ENCODE results near the gene TRDMT1.

Gene TRDMT1

DNA sequence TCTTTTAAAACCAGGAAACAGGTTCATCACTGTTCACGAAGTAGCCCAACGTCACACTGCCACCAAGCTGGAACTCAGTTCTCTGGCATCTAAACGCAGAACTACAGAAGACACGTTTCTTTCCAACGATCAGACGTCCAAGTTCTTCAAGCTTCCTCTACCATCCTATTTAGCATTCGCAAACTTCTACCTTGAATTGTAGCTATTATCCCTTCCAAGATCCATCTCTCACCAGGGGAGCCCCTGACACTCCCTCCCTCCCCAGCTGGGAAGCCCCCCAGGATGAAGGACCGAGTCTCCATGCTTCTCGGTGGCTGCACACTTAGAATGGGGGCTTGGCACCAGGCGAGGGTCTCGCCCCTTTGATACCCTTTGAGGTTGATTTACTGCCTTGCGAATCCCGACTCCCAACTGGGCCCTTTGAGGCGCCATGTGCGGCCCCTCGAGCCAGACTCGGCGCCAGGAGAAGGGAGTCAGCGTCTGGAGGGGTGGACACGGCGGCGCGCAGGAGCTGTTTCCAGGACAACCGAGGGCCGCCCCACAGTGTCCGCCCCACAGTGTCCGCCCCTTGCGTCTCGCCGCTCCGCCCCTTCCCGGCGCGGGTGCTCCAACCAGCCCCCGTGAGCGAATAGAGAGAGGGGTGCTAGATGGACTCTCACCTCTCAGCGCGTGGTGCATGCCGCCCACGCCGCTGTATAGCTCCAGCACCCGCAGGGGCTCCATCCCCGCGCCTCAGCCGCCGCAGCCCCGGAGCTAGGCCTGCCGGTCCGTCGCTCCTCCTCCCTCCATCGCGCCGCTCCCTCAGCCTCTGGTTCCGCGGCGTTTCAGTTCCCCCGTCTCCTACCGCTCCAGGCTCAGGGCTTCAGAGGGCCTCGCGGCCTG is at the start of gene TRDMT1:
Gene TRDMT1, minus strand, starts transcription at position 761 of the 882 bp plus-strand sequence. Its CDS starts 38 bp downstream, at position 723.
- DNase-seq, result peak; percentile 85

- peak; percentile 16 for DNase-seq
These were observed 49.3 kb upstream of the TRDMT1 start for GRCh38 chr10:17250736-17251135.

DNA sequence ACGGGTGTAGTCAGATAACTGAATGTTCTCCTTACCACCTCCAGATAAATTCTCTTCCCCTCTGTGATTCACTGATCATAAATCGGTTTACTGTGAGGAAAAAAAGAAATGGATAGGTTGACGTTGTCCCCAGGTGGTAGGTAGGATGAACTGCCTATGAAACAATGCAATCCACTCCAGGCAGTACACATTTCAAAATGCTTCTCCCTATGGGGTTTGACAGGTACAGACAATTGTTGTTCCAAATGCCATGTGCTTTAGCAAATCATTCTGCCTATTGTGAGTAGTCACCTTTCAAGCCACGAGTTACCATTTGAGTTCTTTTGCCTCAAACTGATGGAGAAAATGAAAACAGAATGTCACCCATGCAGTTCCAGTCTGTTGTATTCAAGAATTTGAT is 48.3 kb upstream of the TRDMT1 start:
- peak; percentile 23 for DNase-seq

GRCh38 chr10:17248964-17249363 is 47.5 kb upstream of the TRDMT1 start:
- DNase-seq, result no peak

- DNase-seq, result no peak
These were observed 45.7 kb upstream of the TRDMT1 start for GRCh38 chr10:17247210-17247609.

DNA sequence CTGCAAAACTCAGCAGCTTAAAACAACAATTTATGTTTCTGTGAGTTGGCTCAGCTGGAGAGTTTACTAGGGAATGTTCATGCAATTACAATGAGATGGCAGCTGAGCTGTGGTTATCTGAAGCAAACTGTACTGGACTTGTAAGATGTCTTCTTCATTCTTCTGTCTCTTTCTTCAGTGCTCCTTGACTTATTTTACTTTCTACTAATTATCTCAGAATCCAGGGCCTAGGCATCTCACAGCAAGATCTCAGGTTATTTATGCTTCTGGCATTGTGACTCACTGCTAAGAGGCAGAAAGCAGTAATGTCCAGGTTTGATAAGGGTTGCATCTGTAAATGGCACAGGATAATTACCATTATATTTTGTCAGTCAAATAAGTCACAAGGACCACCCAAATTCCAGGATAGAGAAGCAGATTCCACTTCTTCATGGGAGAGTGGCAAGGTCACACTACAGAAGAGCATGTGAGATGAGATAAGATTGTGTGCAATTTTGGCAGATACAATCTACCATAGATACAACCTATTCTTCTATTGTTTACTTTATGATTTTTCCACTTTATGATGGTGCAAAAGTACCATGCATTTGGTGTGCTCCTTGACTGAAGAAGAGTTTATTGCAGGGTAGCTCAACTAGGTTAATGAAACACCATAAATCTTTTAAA is 43.4 kb upstream of the TRDMT1 start:
- no peak for DNase-seq

DNA sequence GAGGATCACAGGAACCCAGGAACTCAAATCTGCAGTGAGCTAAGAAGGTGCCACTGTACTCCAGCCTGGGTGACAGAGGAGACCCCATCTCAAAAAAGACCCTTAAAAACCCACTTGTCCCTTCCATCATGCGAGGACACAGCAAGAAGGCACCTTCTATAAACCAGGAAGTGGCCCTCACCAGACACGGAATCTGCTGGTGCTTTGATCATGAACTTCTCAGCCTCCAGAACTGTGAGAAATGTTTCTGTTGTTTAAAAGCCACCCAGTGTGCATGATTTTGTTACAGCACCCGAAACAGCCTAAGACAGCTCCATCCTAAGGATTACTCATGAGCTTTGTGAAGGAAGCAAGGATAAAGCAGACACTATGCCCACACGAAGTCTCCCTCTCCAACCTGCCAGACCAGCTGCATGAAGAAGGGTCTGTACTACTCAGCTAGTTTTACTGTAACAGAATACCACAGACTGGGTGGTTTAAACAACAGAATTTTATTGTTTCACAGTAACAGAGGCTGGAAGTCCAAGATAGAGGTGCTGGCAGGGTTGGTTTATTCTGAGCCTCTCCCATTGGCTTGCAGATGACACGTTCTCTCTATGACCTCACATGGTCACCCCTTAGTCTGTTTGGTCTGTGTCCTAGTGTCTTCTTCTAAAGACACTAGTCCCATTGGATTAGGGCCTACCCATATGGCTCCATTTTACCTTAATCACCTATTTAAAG is 40.3 kb upstream of the TRDMT1 start:
- DNase-seq, result no peak

DNA sequence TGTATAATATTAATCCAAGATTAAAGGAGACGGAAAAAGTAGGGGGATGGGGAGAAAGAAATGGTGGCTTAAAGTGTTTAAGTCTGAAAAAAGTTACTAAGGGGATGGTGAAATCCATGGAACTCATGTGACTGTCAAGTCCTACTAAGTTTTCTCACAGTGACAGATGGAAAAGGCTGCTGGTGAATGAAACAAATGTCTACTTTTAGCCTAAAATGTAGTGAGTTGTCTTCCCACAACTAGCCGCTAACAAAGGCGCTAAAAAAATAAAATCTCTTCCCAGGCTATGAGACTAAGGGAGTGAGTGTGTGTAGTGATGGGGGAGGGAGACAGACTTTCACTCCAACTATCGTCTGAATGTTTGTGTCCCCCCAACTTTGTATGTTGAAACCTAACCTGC is 39.1 kb upstream of the TRDMT1 start:
- DNase-seq, result peak; percentile 9

- peak; percentile 21 for DNase-seq
These were observed 38.6 kb upstream of the TRDMT1 start for GRCh38 chr10:17240096-17240495.

GRCh38 chr10:17239345-17240085 is 38.0 kb upstream of the TRDMT1 start:
- peak; percentile 33 for DNase-seq

- DNase-seq, result peak; percentile 63
These were observed 37.2 kb upstream of the TRDMT1 start for GRCh38 chr10:17238445-17239291.

DNA sequence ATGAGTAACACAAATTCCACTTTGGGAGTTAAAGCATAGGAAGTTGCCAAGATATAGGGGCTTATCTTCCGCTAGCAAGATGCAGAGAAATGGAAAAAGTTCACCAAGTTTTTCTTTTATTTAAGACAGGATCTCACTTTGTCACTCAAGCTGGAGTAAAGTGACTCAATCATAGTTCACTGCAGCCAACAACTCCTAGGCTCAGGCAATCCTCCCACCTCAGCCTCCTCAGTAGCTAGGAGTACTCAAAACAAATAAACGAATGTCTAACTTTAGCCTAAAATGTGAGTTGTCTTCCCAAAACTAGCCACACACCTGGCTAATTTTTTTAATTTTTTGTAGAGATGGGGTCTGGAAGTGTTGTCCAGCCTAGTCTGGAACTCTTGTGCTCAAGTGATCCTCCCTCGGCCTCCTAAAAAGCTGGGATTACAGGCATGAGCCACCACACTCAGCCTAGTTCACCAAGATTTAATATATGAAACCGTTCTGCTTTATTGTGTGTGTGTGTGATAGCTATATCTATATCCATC is 36.5 kb upstream of the TRDMT1 start:
- DNase-seq, result peak; percentile 43

DNA sequence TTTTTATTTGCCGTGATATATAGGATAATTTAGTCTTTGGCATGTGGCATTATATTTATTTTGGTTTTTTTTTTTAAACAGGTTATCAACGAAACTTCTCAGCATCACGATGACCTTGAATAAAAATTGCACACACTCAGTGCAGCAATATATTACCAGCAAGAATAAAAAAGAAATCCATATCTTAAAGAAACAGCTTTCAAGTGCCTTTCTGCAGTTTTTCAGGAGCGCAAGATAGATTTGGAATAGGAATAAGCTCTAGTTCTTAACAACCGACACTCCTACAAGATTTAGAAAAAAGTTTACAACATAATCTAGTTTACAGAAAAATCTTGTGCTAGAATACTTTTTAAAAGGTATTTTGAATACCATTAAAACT is 35.7 kb upstream of the TRDMT1 start:
- no peak for DNase-seq

DNA sequence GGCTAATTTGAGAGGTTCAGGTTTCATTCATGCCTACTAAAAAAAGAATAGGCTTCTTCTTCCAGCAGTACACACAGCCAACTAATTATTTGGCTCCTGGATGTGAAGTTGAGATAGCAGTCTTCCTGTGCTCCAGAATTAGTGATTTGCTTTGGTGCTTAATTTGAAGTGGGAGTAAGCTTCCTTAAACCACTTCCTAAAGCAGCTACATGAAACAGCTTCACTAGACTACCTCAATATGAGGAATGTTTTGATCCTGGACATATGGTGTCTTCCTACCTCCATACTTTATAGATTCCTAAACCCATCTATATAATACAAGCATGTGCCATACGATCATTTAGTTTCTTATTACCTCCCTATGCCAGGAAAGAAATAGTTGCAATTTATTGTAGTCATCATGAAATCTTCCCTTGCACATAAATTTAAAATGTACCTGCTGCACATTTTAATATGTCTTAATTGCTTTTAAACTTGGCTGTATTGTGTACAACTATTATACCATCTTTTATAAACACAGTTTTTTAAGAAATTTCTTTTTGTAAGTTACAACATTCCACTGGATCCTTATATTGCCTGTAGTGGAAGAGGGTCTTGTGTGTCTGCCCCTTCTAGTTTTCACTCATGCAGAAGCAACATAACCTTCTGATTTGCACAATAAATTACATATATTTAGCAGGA is 35.1 kb upstream of the TRDMT1 start:
- peak; percentile 25 for DNase-seq

GRCh38 chr10:17235136-17235535 is 33.7 kb upstream of the TRDMT1 start:
- no peak for DNase-seq

DNA sequence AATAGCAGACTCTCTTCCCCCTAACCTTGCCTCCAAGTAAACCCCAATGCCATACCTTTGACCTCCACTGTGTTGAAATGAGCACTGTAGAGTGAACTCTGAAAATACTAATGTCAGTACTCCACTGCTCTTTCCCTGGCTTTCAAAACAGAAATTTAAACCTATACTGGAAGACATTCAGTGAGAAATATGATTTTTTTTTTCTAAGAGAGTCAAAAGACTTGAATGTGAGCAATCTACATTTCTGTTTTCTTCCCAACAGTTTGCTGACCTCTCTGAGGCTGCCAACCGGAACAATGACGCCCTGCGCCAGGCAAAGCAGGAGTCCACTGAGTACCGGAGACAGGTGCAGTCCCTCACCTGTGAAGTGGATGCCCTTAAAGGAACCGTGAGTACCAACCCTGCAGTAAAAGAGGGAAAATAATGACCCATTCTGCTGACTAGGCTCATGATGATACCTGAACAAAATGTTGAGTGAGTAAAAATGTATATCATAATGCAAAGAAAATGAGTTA is 33.0 kb upstream of the TRDMT1 start:
- no peak for DNase-seq

GRCh38 chr10:17233286-17233991 is 32.0 kb upstream of the TRDMT1 start:
- DNase-seq, result no peak

DNA sequence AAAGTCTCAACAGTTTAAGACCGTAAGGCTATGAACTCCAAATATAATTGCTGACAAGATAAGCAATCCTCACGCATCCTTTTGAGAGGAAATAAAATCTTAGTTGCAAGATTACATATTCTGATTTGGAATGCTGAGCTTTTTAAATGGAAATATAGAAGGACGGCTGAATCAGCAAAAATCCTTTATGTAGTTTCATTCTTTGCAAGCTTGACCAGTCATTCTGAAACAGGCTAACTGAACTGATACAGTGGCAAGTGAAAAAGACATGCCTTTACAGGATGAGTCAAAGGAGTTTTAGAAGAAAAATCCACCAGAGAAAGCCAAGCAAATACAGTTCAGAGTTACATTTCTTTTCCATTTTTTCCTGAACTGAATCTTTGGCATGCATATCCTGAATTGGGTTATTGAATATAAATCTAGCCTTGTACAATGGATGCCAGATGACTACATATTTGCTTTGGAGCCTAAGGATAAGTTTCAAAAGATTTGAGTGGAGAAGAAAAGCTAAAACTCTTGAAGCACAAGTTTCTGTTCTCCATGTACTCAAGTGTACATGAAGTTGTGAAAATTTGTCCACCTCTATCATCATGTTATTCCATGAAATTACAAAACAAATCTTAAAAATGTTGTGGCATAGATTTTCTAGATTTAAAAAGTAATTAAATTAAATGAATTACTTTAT is 30.9 kb upstream of the TRDMT1 start:
- DNase-seq, result no peak

GRCh38 chr10:17231788-17232187 is 30.3 kb upstream of the TRDMT1 start:
- no peak for DNase-seq

Data from CD4-positive, alpha-beta T cell treated with Interleukin-17A for 1 hour (primary cell).